GM19099 (cell line): Measurements from ENCODE around the gene SLC16A3.

Experiments used
- POLR2A ChIP-seq: IDR thresholded peaks from 3 replicates; pipeline ENCODE4 v1.6.1; 2011; ENCODE audit warnings: low read depth; ENCODE audit not compliant: insufficient read length; ENCODE audit errors: extremely low read depth

Gene SLC16A3

DNA sequence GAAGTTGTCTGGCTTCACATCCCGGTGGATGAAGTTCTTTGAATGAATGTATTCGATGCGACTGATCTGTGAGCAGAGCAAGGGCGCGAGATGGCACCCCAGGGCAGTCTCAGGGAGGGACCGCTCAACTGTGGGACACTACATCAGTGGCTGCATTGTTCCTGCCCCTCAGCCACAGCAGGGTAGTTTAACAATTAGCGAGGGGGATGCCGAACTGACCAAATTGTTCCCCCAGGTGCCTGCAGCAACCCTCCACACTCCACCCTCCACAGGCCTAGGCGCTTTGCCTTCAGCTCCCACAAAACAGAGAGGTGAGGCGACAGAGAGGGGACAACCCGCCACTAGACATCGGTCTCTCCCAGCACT, 24.3 kb downstream of the SLC16A3 start:
- TF ChIP-seq POLR2A, result no peak

DNA sequence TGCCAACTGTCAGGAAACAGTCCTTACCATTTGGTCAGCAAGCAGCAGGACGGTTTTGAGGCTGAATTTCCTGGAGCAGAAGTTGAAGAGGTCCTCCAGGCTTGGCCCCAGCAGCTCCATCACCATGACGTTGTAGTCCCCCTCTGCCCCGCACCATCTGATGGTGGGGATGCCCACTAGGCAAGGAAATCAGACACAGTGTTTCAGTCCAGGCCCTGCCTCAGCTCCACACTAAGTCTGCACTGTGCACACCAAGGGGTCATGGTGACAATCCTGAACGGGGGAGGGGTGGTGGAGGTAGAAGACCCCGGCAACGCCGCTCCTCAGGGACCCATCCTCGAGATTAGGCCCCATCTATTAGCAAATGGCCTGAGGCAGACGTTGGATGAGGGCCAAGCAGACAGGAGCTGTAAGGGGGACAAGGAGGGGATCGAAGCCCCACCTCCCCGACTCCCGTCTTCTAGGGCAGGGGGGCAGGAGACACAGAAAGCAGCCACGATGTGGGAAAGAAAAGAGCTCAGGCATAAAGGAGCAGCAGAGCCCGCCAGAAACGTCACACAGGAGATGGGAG, 26.6 kb downstream of the SLC16A3 start:
- TF ChIP-seq POLR2A, result no peak

DNA sequence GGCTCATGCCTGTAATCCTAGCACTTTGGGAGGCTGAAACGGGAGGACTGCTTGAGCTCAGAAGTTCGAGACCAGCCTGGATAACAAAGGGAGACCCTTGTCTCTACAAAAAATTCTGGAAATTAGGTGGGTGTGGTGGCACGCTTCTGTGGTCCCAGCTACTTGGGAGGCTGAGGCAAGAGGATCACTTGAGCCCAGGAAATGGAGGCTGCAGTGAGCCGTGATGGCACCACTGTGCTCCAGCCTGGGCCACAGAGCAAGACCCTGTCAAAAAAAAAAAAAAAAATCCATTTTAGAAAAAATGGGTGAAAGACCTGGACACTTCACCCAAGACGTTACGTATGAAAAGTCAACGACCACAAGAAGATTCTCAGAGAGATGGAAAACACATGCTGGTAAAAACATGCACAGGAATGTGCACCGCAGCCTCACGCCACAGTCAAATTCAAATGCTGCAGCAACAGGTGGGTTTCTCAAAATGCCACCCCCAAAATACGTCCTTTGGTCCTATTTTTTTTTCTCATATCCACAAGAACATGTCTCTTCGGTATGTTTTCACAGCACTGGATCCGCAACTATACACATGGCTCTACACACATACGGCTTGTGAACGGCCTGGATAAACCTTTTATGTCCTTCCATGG, 27.5 kb downstream of the SLC16A3 start:
- no peak for TF ChIP-seq POLR2A

DNA sequence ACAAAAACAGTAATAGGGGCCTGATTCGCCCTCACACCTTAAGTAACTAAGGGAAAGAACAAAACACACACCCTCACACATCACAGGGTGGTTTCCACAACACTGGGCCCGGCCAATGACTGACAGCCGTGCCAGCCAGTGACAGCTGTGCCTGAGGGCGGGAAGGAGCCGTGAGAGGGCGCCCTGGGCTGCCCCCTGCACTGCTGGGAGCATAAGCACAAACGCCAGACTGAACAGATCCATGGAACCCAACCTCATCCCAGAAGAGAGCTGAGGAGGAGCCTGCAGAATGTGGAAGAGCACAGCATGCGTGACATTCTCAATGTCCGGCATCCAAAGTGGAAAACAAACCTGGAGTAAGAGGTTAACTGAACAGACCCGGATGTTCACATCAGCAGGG, 28.6 kb downstream of the SLC16A3 start:
- no peak for TF ChIP-seq POLR2A

DNA sequence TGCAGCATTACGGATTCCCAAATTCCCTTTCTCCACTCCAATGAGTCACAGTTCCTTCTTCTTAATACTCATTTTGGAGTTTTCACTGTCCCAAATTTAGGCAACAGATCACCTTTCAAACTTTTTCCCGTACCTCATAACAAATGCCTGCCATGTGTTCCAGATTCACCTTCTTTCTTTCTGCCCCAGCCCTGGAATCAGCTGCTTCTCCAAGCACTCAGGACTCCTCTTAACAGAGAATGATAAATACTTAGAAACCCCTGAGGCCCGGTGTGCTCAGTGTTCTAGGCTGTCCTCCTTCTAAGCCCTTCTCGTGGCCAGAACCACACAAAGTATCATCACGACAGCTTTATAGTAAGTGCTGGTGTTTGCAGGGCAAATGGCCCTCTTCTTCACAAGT, 29.7 kb downstream of the SLC16A3 start:
- TF ChIP-seq POLR2A, result no peak

DNA sequence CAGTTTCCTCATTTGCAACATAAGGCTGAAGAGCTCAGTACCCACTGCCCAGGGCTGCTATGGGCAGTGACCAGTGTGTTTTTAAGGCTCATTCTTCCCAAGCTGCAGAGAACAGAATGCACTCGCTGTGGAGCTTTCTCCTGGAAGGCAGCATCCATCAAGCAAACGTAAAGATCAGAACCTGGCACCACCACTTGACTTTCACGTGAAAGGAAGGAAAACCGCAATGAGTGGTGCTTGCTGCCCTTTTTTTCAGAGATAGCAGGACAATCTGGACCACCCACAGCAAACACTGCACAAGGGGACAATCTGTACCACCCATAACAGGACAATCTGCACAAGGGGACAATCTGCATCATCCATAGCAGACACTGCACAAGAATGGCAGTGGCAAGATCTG, 33.5 kb downstream of the SLC16A3 start:
- no peak for TF ChIP-seq POLR2A

DNA sequence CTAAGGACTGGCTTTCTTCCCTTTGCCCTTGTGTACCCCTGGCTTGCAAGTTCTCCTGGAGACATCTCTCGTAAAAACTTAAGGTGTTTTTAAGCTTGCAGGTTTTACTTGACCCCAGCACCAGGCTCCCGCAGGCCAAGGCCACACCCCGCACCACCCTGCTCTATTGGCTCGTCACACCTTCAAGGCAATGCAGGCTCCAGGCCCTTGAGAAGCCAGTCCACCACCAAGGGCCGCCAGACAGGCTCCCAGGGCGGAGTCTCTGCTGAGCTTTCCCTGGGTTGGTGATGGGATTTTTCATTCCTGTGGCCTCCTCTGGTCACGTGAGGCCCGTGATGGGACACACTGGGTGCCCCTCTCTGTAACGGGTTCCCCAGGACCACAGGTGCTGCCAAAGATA, 34.8 kb downstream of the SLC16A3 start:
- TF ChIP-seq POLR2A, result no peak

DNA sequence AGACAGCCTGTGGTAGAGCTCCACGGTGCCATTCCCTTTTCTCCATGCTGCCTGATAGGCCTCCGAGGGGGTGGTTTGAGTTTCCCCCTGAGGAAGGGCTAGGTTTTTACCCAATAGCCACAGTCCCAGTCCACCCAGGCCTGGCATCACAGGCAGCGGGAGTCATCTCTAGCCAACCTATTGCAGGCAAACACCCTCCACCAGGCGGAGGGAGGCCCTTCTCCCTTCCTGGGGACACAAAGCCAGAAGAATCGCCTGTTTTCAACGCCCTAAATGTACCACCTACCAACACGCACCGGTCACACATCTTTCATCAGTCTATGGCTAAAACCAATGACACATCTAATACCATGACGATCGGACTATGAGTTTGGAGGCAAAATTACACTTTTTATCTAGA, 37.3 kb downstream of the SLC16A3 start:
- TF ChIP-seq POLR2A, result no peak

DNA sequence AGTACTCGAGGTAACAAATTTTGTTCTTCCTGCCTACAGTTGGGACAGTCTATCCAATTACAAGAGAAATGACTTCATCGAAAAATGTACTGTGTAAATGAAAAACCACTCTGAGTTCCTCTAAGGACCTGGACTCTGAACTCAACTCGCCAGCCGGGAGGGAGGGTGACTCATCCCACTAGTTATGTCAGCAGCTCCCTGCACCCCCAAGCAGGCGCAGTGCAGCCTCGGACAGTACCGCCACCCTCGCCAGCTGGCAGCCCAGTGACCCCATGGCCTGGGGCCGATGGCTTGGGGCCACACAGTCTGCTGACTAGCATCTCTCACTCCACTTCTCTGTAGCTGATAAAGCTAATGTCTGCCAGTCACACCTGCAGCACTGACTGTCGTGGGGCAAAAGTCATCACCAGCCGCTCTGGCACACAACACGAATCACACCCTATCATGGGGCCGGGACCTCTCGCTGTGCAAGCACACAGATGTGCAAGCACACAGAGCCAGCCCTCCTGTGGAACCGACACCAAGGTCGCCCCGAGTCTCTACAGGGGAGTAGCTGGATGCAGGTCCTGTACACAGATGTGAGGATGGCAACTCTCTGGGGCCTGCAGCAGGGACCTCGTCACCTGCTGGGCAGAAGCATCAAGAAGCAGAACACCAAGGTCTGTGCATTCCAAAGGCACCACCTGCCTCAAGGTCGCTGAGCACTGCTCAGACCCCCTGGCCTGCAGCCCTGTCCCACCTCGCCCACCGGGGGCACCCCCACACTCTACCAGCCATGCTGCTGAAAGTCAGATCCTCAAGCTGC, 38.9 kb downstream of the SLC16A3 start:
- no peak for TF ChIP-seq POLR2A

DNA sequence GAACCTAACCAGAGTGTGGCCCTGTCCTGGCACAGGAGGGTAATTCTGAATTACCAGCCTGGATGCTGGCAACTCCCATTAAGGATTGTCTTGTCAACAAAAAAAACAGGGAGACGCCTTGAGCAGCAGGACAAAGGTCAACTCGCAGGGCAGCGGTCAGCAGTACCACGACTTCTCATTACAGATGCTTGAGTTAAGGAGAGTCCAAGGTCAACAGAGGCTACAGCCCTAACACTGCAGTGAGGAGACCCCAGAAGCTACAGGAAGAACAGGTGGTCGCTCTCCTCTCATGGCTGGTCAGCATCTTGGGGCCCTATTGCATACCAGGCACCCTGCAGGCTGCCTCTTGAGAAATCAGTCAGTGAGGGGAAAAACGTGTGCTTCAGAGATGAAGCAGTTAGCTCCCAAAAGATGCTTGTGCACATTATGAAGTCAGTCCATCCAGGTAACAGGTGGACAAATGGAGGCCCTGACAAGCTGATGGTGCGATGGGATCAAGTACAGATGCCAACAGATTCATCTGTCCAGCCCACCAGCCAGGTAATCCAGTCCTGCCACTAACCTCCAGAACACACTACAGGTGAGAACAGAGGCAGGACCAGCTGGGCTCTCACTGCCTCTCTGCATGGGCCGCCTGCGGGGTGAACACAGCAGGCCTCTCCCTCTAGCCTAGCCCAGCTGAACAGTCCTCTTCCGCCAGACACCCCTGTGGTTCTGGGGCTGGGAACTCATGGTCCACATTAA, 40.5 kb downstream of the SLC16A3 start:
- no peak for TF ChIP-seq POLR2A

DNA sequence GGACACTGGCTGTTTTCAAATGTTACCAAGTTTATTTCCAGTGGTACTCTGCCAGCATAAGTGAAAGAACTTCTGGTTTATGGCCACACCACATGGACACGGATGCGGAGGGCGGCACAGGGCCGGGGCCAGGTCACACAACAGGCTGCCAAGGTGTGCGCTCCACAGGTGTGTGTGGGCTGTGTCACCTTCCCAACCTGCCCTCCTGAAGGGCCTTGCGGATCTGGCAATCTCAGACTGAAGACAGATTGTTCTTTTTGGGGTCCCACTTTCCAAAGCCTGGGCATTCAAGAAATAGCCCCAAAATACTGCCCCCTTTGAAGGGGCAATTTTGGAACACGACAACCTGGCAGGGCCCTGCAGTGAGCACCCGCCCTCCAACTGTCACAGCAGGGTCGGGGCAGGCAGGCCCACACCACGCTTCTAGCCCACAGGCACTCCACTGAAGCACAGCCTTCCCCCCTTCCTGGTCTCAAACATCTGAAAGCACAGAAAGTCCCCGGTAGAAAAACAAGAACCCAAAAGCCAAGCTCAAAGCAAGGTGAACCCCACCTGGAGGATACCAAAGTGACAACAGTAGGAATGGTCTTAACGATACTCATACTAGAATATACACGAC, 41.1 kb downstream of the SLC16A3 start:
- no peak for TF ChIP-seq POLR2A

DNA sequence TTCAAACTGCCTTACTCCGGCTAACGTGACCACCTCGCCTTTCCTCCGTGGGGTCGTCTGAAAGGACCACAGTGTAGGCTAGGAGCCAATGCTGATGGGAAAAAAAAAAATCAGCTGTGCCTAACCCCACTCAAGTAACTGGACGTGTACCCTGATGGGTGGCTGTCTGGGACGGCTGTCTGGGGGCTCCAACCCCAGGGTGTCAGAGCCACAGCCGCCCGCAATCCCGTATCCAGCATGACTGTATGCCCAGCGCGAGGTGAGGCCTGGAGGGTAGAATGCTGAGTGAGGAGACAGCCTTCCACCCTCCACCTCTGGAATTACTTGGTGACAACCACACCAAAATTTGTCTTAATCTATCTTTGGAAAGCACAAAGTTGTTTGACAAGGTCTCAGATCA, 41.8 kb downstream of the SLC16A3 start:
- no peak for TF ChIP-seq POLR2A

DNA sequence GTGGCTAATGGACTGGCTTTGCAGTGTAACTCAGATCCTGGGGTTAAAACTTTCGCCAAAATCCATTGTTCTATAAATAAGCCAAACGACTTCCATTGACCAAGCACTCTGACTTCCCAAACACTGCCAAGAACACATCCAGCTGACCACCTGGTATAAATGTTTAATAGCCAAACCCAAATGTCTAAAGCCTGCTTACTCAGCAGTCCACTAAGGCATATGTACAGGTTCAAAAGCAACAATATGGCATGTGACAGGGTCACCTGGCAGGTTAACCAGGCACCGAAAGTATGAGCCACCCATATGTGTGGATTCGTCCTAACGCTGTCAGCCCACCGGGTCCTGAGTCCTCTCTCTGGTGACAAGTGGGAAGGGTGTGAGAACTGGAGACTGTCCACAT, 42.6 kb downstream of the SLC16A3 start:
- no peak for TF ChIP-seq POLR2A

DNA sequence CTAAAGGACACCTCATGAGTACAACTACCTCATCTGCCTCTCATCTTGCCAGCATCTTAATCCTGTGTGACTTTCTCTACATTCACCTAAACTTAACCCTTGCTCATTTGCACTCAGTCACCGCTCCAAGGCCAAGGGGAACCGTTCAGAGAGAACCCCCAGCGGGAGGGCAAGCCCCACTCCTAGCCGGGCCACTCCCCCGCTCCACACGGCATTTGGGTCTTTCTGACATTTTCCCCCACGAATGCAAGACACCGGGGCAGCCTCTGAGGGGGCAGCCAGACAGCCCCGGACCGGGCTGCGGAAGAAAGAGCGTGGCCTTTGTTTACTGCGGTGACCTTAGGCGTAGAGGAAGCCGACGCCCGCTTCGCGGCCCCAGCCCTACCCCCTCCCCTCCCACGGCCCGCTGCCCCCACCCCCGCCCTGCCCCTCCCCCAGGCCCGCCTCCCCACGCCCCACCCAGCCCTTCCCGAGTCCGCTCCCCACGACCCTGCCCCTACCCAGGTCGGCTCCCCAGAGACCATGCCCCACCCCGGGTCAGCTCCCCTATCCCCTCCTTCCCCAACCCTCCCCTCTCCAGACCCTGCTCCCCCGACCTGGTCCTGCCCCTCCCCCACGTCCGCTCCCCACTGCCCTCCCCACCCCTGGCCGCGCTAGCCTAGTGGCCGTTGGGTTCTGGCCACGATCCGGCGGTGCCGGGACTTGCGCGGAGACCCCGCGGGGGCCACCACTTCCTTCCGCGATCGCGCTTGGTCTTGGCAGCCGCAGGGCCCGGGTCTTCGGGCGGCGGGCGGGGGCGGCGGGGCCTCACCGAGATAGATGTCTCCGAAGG, 43.9 kb downstream of the SLC16A3 start:
- no peak for TF ChIP-seq POLR2A
